ENCODE measurements around the gene MAPK7.

MAPK7 gene

DNA sequence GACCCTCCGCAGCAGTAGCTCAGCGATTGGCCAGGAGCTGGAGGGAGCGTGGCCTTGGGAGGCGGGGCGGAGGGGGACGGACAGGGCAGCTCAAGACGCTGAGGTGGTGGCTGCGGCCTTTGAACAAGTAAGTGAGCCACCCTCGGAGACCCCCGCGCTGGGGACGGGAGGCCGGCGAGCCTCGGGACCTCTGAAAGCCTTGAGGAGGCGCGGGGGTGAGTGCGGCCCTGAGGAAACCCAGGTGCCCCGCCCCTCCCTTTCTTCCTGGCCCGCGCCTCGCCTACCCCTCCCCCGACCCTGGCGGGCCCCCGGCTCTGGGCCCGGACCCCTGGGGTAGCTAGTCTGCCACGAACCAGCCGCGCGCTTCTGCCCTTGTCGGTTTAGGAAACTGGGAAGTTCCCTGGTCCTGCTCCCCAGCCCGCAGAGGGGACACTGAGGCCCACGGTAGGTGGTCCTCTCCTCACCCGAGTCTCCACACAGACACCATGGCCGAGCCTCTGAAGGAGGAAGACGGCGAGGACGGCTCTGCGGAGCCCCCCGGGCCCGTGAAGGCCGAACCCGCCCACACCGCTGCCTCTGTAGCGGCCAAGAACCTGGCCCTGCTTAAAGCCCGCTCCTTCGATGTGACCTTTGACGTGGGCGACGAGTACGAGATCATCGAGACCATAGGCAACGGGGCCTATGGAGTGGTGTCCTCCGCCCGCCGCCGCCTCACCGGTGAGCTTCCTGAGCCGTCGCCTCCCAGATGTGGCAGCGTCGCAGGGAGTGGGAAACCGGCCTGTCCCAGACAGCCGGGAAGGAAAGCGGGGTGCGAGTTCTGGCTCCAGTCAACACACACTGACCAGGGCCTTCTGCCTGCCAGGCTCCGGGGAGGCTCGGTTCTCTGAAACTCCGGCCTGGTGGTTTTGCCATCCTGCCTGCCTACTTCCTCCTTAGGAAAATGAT, at the start of gene MAPK7 (continued):
- TF ChIP-seq, protein P1, sequence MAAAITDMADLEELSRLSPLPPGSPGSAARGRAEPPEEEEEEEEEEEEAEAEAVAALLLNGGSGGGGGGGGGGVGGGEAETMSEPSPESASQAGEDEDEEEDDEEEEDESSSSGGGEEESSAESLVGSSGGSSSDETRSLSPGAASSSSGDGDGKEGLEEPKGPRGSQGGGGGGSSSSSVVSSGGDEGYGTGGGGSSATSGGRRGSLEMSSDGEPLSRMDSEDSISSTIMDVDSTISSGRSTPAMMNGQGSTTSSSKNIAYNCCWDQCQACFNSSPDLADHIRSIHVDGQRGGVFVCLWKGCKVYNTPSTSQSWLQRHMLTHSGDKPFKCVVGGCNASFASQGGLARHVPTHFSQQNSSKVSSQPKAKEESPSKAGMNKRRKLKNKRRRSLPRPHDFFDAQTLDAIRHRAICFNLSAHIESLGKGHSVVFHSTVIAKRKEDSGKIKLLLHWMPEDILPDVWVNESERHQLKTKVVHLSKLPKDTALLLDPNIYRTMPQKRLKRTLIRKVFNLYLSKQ (tag by site-specific recombination; IDR thresholded peaks at IDR 0.05; ENCODE audit: borderline replicate concordance): no peak
- TF ChIP-seq, protein P2, sequence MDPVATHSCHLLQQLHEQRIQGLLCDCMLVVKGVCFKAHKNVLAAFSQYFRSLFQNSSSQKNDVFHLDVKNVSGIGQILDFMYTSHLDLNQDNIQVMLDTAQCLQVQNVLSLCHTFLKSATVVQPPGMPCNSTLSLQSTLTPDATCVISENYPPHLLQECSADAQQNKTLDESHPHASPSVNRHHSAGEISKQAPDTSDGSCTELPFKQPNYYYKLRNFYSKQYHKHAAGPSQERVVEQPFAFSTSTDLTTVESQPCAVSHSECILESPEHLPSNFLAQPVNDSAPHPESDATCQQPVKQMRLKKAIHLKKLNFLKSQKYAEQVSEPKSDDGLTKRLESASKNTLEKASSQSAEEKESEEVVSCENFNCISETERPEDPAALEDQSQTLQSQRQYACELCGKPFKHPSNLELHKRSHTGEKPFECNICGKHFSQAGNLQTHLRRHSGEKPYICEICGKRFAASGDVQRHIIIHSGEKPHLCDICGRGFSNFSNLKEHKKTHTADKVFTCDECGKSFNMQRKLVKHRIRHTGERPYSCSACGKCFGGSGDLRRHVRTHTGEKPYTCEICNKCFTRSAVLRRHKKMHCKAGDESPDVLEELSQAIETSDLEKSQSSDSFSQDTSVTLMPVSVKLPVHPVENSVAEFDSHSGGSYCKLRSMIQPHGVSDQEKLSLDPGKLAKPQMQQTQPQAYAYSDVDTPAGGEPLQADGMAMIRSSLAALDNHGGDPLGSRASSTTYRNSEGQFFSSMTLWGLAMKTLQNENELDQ (tag by site-specific recombination; IDR thresholded peaks at IDR 0.05; ENCODE audit: low read depth): no peak
- no peak for TF ChIP-seq ZNF514 (tag by site-specific recombination; IDR thresholded peaks at IDR 0.05)
- no peak for TF ChIP-seq ZNF654 (tag by site-specific recombination; IDR thresholded peaks at IDR 0.05; ENCODE audit: low read depth)
- TF ChIP-seq ZNF785 (tag by site-specific recombination; IDR thresholded peaks at IDR 0.05): no peak
- TF ChIP-seq, protein P3, sequence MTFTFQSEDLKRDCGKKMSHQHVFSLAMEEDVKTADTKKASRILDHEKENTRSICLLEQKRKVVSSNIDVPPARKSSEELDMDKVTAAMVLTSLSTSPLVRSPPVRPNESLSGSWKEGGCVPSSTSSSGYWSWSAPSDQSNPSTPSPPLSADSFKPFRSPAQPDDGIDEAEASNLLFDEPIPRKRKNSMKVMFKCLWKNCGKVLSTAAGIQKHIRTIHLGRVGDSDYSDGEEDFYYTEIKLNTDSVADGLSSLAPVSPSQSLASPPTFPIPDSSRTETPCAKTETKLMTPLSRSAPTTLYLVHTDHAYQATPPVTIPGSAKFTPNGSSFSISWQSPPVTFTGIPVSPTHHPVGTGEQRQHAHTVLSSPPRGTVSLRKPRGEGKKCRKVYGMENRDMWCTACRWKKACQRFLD (tag by site-specific recombination; IDR thresholded peaks at IDR 0.05): no peak
- TF ChIP-seq ZNF544 (tag by site-specific recombination; IDR thresholded peaks at IDR 0.05): no peak
- no peak for TF ChIP-seq ZNF2 (tag by site-specific recombination; IDR thresholded peaks at IDR 0.05)
- TF ChIP-seq MEIS1 (CRISPR knock-in tag; IDR thresholded peaks at IDR 0.05; ENCODE audit: borderline replicate concordance): no peak
- TF ChIP-seq ZNF610 (tag by site-specific recombination; IDR thresholded peaks at IDR 0.05; ENCODE audit: borderline replicate concordance): no peak
- no peak for TF ChIP-seq ZNF510 (tag by site-specific recombination; IDR thresholded peaks at IDR 0.05; ENCODE audit: insufficient replicate concordance)
- no peak for TF ChIP-seq GLI4 (tag by site-specific recombination; IDR thresholded peaks at IDR 0.05)
- TF ChIP-seq ZBTB8A (tag by site-specific recombination; IDR thresholded peaks at IDR 0.05): no peak; the same call in 1 of the 2 replicates
- TF ChIP-seq ZNF24 (tag by site-specific recombination; IDR thresholded peaks at IDR 0.05): 0 out of 2 replicates have a peak, but pooled peaks have one; percentile 29
- no peak for TF ChIP-seq ZNF777 (tag by site-specific recombination; IDR thresholded peaks at IDR 0.05; ENCODE audit: borderline replicate concordance)
- TF ChIP-seq WT1 (tag by site-specific recombination; IDR thresholded peaks at IDR 0.05): no peak
- TF ChIP-seq ZNF133 (tag by site-specific recombination; IDR thresholded peaks at IDR 0.05): no peak
- TF ChIP-seq ZNF335 (tag by site-specific recombination; conservative IDR thresholded peaks at IDR 0.05): peak; percentile 74; the same call in 1 of the 2 replicates
- no peak for TF ChIP-seq ZNF555 (tag by site-specific recombination; conservative IDR thresholded peaks at IDR 0.05)
- no peak for TF ChIP-seq ZNF48 (tag by site-specific recombination; IDR thresholded peaks at IDR 0.05)
- no peak for TF ChIP-seq ZNF529 (tag by site-specific recombination; IDR thresholded peaks at IDR 0.05; ENCODE audit: insufficient replicate concordance)
- TF ChIP-seq, protein P4, sequence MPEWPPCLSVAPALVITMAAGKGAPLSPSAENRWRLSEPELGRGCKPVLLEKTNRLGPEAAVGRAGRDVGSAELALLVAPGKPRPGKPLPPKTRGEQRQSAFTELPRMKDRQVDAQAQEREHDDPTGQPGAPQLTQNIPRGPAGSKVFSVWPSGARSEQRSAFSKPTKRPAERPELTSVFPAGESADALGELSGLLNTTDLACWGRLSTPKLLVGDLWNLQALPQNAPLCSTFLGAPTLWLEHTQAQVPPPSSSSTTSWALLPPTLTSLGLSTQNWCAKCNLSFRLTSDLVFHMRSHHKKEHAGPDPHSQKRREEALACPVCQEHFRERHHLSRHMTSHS (tag by site-specific recombination; IDR thresholded peaks at IDR 0.05): no peak
- TF ChIP-seq, protein P5, sequence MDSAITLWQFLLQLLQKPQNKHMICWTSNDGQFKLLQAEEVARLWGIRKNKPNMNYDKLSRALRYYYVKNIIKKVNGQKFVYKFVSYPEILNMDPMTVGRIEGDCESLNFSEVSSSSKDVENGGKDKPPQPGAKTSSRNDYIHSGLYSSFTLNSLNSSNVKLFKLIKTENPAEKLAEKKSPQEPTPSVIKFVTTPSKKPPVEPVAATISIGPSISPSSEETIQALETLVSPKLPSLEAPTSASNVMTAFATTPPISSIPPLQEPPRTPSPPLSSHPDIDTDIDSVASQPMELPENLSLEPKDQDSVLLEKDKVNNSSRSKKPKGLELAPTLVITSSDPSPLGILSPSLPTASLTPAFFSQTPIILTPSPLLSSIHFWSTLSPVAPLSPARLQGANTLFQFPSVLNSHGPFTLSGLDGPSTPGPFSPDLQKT (IDR thresholded peaks at IDR 0.05; ENCODE audit: borderline replicate concordance, low read depth, low read length): no peak
- no peak for TF ChIP-seq ZNF707 (tag by site-specific recombination; IDR thresholded peaks at IDR 0.05)
- no peak for TF ChIP-seq ZBTB7A (tag by site-specific recombination; IDR thresholded peaks at IDR 0.05; ENCODE audit: low read depth)
- no peak for TF ChIP-seq ZNF266 (tag by site-specific recombination; IDR thresholded peaks at IDR 0.05; ENCODE audit: low read depth)
- no peak; the same call in 1 of the 2 replicates for TF ChIP-seq KLF8 (tag by site-specific recombination; IDR thresholded peaks at IDR 0.05)
- TF ChIP-seq ZNF239 (tag by site-specific recombination; IDR thresholded peaks at IDR 0.05): no peak
- no peak for TF ChIP-seq ZNF433 (tag by site-specific recombination; IDR thresholded peaks at IDR 0.05; ENCODE audit: low read depth)
- TF ChIP-seq ZNF843 (tag by site-specific recombination; IDR thresholded peaks at IDR 0.05): no peak
- TF ChIP-seq, protein P6, sequence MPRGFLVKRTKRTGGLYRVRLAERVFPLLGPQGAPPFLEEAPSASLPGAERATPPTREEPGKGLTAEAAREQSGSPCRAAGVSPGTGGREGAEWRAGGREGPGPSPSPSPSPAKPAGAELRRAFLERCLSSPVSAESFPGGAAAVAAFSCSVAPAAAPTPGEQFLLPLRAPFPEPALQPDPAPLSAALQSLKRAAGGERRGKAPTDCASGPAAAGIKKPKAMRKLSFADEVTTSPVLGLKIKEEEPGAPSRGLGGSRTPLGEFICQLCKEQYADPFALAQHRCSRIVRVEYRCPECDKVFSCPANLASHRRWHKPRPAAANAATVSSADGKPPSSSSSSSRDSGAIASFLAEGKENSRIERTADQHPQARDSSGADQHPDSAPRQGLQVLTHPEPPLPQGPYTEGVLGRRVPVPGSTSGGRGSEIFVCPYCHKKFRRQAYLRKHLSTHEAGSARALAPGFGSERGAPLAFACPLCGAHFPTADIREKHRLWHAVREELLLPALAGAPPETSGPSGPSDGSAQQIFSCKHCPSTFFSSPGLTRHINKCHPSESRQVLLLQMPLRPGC (tag by site-specific recombination; IDR thresholded peaks at IDR 0.05): no peak
